NCI-H1930 (cell line): Measurements from ENCODE around the gene FASTKD2.
A peak's percentile ranks its signal among the peaks of the same experiment; 100 is the strongest.

Experiments used
- DNase-seq, 2 experiments: peaks; one replicate each; lab custom pipeline; 2025; lab: John Stamatoyannopoulos, UW

FASTKD2 gene

DNA sequence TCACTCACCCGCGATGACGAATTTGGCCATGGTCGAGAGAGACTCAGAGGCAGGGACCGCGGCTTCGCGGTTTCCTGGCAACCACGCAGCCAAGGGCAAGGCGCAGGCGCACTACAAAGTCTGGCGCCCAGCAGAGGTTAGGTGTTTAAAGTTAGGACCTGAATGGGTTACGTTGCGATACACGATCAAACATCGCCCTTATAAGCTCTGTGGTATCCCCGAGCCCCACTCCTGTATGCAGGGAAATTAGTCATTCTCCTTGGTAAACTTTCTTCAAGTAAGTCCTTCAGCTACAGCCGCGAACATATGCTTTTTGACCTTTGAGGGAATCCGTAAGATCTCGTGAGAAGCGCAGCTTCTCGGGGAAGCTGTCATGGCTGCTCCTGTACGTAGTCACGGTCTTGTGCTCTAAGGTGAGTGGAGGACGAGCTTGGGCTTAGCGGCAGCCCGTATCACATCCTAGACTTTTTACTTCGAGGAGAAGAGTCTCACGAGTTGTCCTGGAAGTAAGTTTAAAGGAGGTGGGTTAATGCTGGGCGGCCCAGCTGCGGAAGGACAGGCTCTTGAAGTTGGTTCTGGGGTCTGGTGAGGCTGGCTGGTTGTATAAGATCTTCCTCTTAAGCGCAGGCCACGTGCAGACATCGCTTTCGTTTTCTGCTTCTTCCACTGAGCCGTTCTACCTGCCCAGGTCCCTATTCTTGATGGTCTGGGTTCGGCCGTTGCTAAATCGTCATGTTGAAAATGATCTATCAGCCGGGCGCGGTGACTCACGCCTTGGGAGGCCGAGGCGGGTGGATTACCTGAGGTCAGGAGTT, at the start of gene FASTKD2, which contains the start of gene MDH1B:
Gene FASTKD2 (plus strand): TSS at position 365 of the 815 bp plus-strand sequence. CDS start 1,088 bp downstream, outside the sequence.
Gene MDH1B (minus strand): TSS at position 87 of the 815 bp plus-strand sequence. CDS start 57 bp downstream, at position 30.
- DNase-seq, result peak; percentile 82 to 84

- DNase-seq, result no peak
These were observed 48.8 kb upstream of the FASTKD2 start for GRCh38 chr2:206716623-206717022.

- DNase-seq, result no peak
These were observed 47.1 kb upstream of the FASTKD2 start, which contains the start of gene DYTN for GRCh38 chr2:206718296-206718695. Gene DYTN, minus strand, starts transcription at chr2:206718396. Its CDS starts 117 bp downstream, at chr2:206718279.

DNA sequence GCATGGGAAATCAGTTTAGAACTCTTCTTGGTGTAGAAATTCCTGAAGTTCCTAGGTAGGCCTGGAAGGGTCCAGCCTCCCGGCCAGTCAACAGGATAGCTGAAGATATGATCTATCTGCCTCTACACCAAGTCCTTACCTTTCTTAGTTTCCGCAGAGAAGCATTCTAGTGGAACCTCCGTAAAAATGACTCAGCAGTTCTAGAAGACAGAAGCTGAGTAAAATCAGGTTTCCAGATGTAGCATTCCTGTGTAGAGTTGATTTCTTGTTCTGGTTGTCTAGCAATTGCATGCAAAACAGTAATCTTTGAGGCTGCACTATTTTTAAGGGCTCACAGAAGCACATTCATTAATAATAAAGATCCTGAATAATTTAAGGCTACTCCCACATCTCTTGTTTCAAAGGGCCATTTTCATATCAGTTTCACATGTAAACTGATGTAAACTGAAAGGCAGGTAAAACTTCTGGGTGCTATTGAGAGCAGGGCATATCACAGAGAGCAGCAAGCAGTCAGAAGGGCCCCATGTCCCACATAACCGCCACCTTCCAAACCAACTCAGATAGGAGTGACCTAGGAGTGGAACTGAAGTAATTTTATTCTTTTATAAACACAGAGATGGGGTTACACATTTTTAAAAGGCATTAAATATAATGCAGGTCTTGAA, 44.0 kb upstream of the FASTKD2 start:
- no peak for DNase-seq

DNA sequence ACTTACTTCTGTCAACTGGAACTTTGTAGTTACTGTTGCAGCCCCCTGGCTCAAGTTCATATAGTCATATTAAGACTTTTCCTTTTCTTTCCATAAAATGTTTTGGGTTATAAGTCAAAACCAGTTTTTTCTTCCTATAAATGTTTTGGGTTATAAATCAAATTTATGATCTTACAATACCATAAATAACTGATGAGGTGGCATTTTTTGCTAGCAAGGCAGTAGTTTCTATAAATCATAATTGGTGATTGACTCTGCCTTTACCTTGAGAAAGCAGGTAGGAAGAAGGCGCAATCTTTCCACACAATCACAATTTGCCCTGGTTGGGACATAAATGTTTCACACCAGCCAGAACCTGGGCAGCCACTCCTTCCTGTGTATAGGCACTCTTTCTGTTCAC, 42.1 kb upstream of the FASTKD2 start:
- no peak for DNase-seq

DNA sequence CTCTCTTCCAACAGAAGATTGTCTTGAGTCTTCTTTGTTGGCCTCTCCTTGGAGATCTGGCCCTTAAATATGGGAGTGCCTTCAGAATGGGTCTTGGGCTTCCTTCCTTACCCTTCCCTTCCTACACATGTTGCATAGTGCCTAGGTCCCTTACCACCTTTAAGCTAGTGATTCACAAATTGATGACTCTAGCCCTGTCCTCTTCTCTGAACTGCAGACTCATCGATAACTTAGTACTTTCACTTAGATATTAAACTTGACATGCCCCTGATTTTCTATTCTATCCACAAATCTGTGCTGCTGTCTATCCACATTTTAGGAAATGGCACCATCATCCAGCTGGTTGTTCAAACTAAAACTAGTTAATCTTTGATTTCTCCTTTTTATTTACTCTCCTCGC, 38.1 kb upstream of the FASTKD2 start:
- DNase-seq, result no peak

GRCh38 chr2:206728277-206729199, 36.9 kb upstream of the FASTKD2 start:
- no peak for DNase-seq

DNA sequence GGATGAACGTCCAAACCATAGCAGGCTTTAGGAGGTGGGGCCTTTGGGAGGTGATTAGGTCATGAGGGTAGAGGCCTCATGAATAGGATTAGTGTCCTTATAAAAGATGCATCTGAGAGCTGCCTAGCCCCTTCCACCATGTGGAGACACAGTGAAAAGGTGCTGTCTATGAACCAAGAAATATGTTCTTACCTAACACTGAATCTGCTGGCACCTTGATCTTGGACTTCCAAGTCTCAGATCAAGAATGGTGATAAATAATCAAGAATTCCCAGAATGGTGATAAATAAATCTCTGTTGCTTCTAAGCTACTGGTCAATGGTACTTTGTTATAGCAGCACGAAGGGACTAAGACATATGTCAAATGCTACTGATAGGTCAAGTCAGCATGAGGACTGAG, 32.1 kb upstream of the FASTKD2 start:
- DNase-seq, result no peak

DNA sequence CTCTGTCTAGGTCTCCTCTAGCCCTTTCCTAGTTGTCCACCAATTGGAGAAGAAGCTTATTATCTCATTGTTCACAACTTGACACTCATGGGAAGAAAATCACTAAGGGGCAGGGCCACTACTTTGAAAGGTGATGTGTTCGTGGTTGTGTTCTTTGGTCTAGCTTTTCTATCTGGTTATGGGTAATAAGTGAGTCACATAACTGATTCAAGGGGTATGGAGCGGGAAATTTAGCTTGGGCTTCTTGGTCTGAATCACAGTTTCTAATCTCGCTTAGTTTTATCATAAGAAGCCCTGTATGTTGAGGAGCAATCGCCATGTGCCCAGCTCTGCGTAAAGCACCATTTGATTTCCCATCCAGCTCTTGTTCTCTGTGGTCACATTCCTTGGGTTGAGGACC, 28.5 kb upstream of the FASTKD2 start:
- DNase-seq, result no peak

DNA sequence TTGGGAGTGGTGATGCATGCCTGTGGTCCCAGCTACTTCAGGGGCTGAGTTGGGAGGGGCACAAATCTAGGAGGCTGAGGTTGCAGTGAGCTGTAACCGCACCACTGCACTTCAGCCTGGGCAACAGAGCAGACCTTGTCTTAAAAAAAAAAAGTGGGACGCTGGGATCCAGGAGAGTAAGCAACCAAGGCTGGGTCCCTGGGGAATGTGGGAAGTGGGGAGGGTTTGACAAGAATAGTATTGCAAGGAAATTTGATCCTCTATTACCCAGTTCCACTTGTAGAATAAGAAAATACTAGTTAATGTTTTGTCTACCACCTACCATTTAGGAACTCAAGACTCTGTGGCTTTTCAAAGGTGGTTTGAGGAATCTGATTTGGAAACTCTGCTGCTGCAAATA, 26.1 kb upstream of the FASTKD2 start:
- no peak for DNase-seq

DNA sequence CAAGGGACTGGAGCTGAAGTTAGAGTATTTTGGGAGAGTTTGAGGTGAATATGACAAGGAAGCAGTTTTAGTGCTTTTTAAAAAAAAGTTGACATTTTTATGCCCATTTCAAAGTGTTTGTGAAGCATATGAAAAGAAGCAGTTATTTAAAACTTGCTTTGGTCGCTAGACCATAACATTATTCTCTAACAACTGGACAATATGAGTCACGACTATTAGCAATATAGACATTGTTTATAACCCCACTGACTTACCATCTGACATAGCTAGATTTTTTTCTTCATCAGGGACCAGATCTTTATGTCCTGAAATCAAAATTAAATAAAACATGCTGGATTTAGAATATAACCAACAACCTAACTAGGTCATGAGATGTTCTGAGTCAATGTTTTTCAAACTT, 24.6 kb upstream of the FASTKD2 start:
- no peak for DNase-seq

DNA sequence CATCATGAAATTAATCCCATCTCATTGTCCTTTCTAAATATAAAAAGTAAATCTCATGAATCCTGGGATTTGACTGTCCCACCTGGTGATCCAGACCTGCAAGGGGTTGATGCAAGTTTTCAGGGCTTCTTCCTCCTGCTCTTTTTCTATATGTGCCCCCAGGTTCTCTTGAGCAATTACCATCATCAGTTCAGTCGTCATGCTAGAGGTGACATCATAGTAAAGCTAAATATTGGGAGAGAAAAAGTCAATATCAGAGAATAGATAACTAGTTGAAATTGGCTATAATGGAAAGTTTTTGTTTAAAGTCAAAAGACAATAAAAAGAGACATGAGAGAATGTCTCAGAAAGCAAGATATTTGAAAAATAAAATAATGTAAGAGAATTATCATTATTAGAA, 8.6 kb upstream of the FASTKD2 start:
- no peak for DNase-seq

DNA sequence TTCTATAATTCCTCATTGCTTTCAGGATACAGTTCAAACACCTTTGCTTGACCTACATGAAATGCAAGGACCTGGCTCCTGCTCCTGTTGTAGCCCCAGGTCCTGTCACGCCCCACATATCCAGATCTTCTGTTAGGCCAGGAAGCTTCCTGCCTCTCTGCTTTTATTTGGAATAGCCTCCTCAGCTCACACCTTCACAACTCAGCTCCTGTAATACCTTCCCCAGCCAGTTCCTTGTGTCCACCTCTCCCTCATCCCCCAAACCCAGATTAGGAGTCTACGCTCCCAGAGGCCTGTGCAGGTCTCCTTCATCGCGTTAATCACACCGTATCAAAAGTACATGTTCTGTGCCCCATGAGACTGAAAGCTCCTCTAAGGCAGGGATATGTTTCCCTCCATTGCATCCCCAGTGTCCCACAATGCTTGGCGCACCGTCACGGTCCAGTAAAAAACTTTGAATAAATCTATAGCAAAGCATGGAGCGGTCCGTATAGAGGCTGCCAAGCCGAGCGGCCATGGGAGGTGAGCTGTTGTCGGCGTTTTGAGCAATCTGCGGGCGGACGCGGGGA, 649 bp upstream of the FASTKD2 start:
- DNase-seq, result no peak

GRCh38 chr2:206766057-206766930, 888 bp downstream of the FASTKD2 start:
- no peak for DNase-seq

DNA sequence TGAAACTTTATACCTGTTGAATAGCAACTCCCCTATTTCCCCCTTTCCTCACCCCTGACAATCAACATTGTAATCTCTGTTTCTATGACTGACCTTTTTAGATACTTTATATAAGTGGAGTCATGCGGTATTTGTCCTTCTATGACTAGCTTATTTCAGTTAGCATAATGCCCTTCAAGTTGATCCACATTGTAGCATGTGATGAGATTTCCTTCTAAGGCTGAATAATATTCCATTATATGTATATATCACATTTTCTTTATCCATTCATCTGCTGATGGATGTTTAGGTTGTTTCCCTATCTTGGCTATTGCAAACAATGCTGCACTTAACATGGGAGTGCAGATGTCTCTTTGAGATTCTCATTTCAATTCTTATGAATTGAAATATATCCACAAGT, 9.5 kb downstream of the FASTKD2 start:
- DNase-seq, result no peak

DNA sequence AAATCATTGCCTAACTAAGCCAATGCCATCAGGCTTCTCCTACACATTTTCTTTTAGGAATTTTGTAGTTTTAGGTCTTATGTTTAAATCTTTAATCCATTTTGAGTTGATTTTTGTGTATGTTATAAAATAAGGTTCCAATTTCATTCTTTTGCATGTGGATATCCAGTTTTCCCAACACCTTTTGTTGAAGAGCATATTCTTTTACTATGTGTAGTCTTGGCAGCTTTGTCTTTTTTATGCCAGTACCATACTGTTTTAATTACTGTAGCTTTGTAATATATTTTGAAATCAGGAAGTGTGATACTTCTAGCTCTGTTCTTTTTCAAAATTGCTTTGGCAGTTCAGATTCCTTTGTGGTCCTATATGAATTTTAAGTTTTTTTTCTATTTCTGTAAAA, 11.0 kb downstream of the FASTKD2 start:
- DNase-seq, result no peak

DNA sequence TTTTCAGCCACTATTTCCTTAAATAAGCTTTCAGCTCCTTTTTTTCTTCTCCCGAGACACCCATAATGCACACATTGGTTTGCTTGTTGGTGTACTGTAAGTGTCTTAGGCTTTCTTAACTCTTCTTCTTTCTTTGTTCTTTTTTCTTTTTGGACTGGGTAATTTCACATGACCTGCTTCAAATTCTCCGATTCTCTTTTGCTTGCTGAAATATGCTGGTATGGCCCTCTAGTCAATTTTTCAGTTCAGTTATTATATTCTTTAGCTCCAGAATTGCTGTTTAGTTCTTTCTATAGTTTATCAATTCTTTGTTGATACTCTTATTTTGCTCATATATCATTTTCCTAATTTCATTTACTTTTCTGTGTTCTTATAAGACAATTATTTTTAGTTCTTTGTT, 15.3 kb downstream of the FASTKD2 start:
- no peak for DNase-seq

- no peak for DNase-seq
These were observed 18.3 kb downstream of the FASTKD2 start for GRCh38 chr2:206783718-206784117.

DNA sequence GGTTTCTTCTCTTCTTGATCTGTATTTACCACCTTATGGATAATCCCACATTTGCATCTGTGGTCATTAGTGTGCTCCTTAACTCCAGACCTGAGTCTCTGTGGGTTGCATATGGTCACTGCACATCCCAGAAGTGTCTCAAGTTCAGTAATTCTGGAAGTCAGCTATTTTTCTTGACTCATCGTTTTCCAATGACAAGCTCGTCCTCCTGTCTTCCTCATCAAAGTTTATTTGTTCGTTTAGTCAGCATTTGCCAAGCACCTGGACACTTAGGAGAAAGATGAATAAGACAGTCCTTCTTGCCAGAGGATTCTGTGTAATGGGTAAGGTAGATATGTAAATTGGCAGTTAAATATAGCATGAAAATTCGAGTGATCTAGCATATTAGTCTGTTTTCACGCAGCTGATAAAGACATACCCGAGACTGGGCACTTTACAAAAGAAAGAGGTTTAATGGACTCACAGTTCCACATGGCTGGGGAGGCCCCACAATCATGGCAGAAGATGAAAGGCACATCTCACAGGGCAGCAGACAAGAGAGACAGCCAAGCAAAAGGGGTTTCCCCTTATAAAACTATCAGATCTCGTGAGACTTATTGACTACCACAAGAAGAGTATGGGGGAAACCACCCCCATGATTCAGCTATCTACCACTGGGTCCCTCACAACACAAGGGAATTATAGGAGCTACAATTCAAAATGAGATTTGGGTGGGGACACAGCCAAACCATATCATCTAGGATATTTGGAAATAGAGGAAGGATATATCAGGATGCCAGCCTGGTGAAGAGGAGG, 19.4 kb downstream of the FASTKD2 start:
- DNase-seq, result no peak

DNA sequence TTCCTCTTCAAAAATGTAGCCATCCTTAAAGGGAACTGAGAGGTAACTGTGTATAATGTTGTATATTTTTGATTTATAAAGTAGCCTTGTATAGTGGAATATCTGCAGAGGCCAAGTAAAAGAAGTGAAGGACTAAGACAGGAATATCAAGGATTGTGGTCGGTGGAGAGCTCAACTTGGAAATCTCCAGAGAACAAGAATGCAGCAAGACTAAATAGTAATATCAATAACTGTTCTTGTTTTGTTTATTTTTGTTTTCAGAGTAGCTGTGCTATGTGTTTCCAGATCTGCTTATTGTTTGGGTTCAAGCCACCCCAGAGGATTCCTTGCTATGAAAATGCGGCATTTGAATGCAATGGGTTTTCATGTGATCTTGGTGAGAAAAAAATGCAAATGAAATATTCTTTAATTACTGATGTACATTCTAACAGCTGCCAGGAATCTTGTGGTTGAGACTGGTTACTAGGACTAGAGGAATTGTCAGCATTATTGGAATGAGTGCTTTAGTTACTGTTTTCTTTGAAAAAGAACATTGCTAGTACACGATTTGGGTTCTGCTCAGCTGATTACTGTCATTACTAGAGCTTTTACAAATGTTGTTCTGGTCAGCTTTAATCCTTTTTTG, 25.0 kb downstream of the FASTKD2 start:
- DNase-seq, result no peak
